Measurements from ENCODE around the gene AKNA.
A peak's percentile ranks its signal among the peaks of the same experiment; 100 is the strongest.

The AKNA gene

DNA sequence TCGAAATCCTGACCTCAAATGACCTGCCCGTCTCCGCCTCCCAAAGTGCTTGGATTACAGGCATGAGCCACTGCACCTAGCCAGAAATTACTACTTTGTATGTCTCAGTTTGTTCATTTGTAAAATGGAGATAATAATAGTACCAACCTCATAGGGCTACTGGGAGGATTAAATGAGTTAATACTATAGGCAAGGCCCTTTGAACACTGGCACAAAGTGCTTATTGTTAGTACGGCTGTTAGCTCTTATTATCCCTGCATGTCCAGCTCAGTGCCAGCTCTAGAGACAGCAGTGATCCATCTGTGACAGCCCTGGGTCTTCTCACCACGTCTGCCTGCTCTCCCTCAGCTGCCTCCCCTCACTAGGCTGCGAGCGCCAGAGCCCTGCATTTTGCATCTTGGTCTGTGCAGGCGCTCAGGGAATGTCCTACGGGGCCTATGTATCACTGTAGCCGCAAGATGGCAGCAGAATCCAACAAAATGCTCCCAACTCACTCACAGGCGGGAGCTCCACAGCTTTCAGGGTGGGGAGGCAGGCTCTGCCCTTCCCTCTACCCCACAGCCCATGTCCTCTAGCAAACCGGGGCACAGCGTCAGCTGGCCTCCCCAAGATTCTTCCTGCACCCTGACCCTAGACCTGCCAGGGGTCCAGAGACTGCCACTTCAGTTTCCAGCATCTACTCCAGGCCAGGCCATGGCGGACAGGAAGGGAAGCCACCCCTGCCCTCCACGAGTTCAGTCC is 17.7 kb upstream of the AKNA start:
- Histone ChIP-seq H3K27me3 (ENCODE audit: insufficient read depth, low read length) (no peaks in the 10 kb centered on the region), H3K27ac (ENCODE audit: low read depth, low read length) (no peak overlapping the region), H3K79me2 (ENCODE audit: control insufficient read depth, insufficient read depth, low read length, unreplicated experiment) (no peaks in the 10 kb centered on the region), H3K4me1 (ENCODE audit: control insufficient read depth, insufficient read depth, low read length, unreplicated experiment) (no peaks in the 10 kb centered on the region), H2AFZ (ENCODE audit: low read length, unreplicated experiment) (no peak overlapping the region), H3K4me3 (ENCODE audit: low read depth, low read length) (no peak overlapping the region), H3K36me3 (ENCODE audit: insufficient read depth, low read length) (no peaks in the 10 kb centered on the region)

DNA sequence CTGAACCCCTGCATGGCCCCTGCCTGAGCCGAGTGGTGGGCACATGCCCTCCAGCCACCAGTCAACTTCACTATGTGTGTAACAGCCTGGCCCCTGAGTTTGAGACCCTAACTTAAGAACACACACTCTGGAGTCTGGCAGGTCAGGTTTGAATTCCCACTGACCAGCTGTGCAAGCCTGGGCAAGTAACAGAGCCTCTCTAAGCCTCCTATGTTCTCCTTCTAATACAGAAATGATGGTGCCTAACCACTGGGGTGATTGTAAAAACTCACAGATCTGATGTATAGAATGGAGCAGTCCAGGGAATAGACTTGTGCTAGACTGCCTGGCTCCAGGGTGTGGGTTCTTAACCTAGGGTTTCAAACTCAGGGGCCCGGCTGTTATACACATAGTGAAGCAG is 16.7 kb upstream of the AKNA start:
- no peaks in the 10 kb centered on the region for H3K4me1 ChIP-seq (ENCODE audit: control insufficient read depth, insufficient read depth, low read length, unreplicated experiment)
- H3K27ac ChIP-seq (ENCODE audit: low read depth, low read length) = no peak overlapping the region
- H3K4me3 ChIP-seq (ENCODE audit: low read depth, low read length) = no peak overlapping the region
- no peaks in the 10 kb centered on the region for H3K79me2 ChIP-seq (ENCODE audit: control insufficient read depth, insufficient read depth, low read length, unreplicated experiment)
- H3K27me3 ChIP-seq (ENCODE audit: insufficient read depth, low read length) = no peaks in the 10 kb centered on the region
- H3K36me3 ChIP-seq (ENCODE audit: insufficient read depth, low read length) = no peaks in the 10 kb centered on the region
- no peak overlapping the region for H2AFZ ChIP-seq (ENCODE audit: low read length, unreplicated experiment)

DNA sequence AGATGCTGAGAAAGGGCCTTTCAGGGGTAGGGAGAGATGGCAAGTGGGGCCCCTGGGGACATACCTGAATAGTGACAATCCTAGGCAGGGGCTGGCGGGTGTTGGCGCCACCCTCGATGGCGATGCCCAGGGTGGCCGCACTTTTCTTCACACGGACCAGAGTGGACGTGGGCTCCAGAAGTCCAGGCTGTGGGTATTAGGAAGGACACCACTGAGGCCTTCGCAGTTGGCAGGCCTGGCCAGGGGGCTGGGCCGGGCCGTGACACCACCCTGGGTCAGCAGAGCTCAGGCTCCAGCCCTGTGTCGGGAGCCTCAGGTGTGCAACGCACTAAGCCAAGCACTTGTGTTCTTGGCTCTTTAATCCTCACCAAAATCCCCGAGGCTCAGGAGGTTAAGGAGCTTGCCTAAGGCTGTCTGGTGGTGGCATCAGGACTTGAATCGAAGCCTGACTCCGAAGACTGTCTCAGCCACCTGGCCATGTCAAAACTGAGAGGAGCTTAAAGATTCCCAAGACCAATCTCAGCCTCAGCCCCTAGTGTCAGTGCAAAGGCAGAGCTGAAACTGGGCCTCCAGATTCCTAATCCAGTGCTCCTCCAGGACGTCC is 15.5 kb upstream of the AKNA start:
- Histone ChIP-seq H3K4me3 (ENCODE audit: low read depth, low read length) (no peak overlapping the region), H3K27me3 (ENCODE audit: insufficient read depth, low read length) (no peaks in the 10 kb centered on the region), H3K36me3 (ENCODE audit: insufficient read depth, low read length) (no peaks in the 10 kb centered on the region), H3K27ac (ENCODE audit: low read depth, low read length) (no peak overlapping the region), H3K4me1 (ENCODE audit: control insufficient read depth, insufficient read depth, low read length, unreplicated experiment) (no peaks in the 10 kb centered on the region), H3K79me2 (ENCODE audit: control insufficient read depth, insufficient read depth, low read length, unreplicated experiment) (no peaks in the 10 kb centered on the region), H2AFZ (ENCODE audit: low read length, unreplicated experiment) (no peak overlapping the region)

DNA sequence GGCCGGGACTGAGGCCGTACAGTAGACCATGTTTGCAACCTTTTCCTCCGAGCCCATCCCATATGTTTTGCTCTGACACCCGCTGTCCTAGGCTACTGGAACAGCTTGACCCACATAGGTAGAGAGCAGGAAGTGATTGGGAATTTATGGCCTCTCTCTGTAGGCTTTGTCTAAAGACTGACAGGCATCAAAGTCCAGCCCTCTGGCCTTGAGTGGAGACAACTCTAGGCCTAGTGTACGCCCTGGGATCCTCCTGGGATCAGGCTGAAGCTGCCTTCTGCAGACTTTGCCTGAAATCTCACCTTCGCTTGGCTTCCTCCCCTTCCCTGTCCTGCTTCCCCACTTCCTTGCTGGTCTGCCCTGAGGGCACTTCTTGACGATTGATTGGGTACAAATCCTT is 13.6 kb upstream of the AKNA start:
- no peaks in the 10 kb centered on the region for H3K4me1 ChIP-seq (ENCODE audit: control insufficient read depth, insufficient read depth, low read length, unreplicated experiment)
- no peak overlapping the region for H3K27ac ChIP-seq (ENCODE audit: low read depth, low read length)

DNA sequence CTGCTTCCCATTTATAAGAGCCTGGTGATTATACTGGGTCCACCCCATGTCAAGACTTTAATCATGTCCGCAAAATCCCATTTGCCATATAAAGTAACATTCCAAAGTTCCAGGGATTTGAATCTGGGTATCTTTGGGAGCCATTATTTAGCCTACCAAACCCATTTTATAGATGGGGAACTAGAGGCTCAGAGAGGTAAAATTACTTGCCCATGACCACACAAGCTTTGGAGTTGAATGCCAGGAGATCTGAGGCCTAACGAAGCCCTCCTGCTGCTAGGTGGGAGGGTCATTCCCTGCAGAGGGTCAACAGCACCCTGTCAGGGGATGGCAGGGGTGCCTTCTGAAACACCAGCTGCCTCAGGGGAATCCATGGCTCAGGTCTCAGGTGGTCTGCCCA is 13.0 kb upstream of the AKNA start:
- Histone ChIP-seq H3K36me3 (ENCODE audit: insufficient read depth, low read length) (no peaks in the 10 kb centered on the region), H3K27me3 (ENCODE audit: insufficient read depth, low read length) (no peaks in the 10 kb centered on the region), H3K27ac (ENCODE audit: low read depth, low read length) (no peak overlapping the region), H2AFZ (ENCODE audit: low read length, unreplicated experiment) (no peak overlapping the region), H3K79me2 (ENCODE audit: control insufficient read depth, insufficient read depth, low read length, unreplicated experiment) (no peaks in the 10 kb centered on the region), H3K4me1 (ENCODE audit: control insufficient read depth, insufficient read depth, low read length, unreplicated experiment) (no peaks in the 10 kb centered on the region), H3K4me3 (ENCODE audit: low read depth, low read length) (no peak overlapping the region)

More for the DNA sequence above, 13.6 kb upstream of the AKNA start:
- no peaks in the 10 kb centered on the region for H3K79me2 ChIP-seq (ENCODE audit: control insufficient read depth, insufficient read depth, low read length, unreplicated experiment)
- no peaks in the 10 kb centered on the region for H3K36me3 ChIP-seq (ENCODE audit: insufficient read depth, low read length)
- no peaks in the 10 kb centered on the region for H3K27me3 ChIP-seq (ENCODE audit: insufficient read depth, low read length)
- no peak overlapping the region for H2AFZ ChIP-seq (ENCODE audit: low read length, unreplicated experiment)
- no peak overlapping the region for H3K4me3 ChIP-seq (ENCODE audit: low read depth, low read length)

DNA sequence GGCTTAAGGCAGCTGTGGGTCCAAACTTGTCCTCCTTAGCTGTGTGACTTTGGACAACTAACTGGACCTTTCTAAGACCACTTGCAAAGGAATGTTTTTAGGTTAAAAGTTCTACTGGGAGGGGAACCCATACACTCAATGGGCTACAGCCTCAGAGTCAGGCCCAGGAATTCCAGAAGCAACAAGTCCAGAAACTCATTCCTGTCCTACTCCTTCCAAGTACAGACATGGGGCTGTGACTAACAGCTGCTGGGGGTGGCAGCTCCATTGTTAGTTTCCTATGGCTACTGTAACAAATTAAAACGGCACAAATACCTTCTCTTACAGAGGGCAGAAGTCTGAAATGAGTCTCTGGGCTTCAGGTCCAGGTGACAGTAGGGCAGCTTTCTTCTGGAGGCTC is 12.4 kb upstream of the AKNA start:
- Histone ChIP-seq H3K27me3 (ENCODE audit: insufficient read depth, low read length) (no peaks in the 10 kb centered on the region), H2AFZ (ENCODE audit: low read length, unreplicated experiment) (no peak overlapping the region), H3K27ac (ENCODE audit: low read depth, low read length) (no peak overlapping the region), H3K36me3 (ENCODE audit: insufficient read depth, low read length) (no peaks in the 10 kb centered on the region), H3K4me3 (ENCODE audit: low read depth, low read length) (no peak overlapping the region), H3K4me1 (ENCODE audit: control insufficient read depth, insufficient read depth, low read length, unreplicated experiment) (no peaks in the 10 kb centered on the region), H3K79me2 (ENCODE audit: control insufficient read depth, insufficient read depth, low read length, unreplicated experiment) (no peaks in the 10 kb centered on the region)

DNA sequence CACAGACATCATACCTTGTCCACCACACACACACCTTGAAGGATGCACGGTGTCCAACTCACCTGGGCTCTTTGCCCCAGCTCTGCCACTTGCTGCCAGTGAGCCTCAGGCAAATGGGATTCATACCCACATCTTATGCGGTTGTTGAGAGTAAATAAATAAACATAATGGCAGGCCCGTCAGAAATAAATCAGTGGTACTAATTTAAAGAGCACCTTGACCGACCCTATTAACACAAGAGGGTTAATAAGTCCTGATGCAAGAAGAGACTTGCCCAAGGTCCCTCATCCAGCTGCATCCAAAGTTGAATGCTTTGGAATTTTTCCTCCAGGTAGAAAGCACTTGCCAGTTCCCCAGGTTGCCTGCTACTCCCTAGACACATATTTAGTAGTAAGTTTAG is 11.6 kb upstream of the AKNA start:
- H3K36me3 ChIP-seq (ENCODE audit: insufficient read depth, low read length) = no peaks in the 10 kb centered on the region
- H3K4me1 ChIP-seq (ENCODE audit: control insufficient read depth, insufficient read depth, low read length, unreplicated experiment) = no peaks in the 10 kb centered on the region
- H3K79me2 ChIP-seq (ENCODE audit: control insufficient read depth, insufficient read depth, low read length, unreplicated experiment) = no peaks in the 10 kb centered on the region
- no peaks in the 10 kb centered on the region for H3K27me3 ChIP-seq (ENCODE audit: insufficient read depth, low read length)
- no peak overlapping the region for H3K4me3 ChIP-seq (ENCODE audit: low read depth, low read length)
- H2AFZ ChIP-seq (ENCODE audit: low read length, unreplicated experiment) = no peak overlapping the region
- no peak overlapping the region for H3K27ac ChIP-seq (ENCODE audit: low read depth, low read length)

DNA sequence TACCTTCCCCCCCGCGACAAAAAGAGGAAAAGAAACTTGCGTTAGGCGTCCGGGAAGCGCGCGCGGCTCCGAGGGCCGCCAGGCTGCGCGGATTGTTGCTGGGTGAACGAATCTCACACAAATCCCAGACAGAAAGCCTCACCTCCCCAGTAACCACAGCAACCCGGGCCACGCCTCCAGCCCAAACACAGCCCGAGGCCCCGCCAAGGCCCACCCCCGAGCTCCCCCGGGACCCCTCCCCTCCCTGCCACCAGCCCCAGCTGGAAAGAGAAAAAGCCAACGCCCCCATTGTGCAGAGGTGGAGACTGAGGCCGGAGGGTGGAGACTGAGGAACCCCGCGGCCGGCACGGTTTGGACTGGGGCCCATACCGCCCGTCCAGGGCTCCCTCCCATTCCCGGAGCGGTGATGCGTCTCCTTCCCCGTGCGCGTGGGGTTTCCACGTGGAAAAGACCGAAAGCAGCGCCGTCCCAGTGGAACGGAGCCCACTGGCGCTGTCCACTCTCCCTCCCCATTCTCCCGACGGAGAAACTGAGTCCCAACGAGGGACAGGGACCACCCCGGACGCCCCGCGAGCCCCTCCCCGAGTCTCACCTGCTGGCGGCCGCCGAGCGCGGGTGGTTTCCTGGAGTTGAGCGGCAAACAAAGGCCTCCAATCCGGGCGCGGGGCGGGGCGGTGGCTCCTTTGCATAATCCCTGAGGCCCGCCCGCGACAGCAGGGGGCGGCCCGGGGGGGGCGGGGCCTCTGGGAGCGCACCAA is 10.2 kb upstream of the AKNA start:
- no peaks in the 10 kb centered on the region for H3K36me3 ChIP-seq (ENCODE audit: insufficient read depth, low read length)
- no peaks in the 10 kb centered on the region for H3K4me1 ChIP-seq (ENCODE audit: control insufficient read depth, insufficient read depth, low read length, unreplicated experiment)
- H3K4me3 ChIP-seq (ENCODE audit: low read depth, low read length) = peak overlapping the region; percentile 90
- H3K27ac ChIP-seq (ENCODE audit: low read depth, low read length) = no peak overlapping the region
- H3K27me3 ChIP-seq (ENCODE audit: insufficient read depth, low read length) = no peaks in the 10 kb centered on the region
- H3K79me2 ChIP-seq (ENCODE audit: control insufficient read depth, insufficient read depth, low read length, unreplicated experiment) = no peaks in the 10 kb centered on the region
- H2AFZ ChIP-seq (ENCODE audit: low read length, unreplicated experiment) = peak overlapping the region; percentile 64

DNA sequence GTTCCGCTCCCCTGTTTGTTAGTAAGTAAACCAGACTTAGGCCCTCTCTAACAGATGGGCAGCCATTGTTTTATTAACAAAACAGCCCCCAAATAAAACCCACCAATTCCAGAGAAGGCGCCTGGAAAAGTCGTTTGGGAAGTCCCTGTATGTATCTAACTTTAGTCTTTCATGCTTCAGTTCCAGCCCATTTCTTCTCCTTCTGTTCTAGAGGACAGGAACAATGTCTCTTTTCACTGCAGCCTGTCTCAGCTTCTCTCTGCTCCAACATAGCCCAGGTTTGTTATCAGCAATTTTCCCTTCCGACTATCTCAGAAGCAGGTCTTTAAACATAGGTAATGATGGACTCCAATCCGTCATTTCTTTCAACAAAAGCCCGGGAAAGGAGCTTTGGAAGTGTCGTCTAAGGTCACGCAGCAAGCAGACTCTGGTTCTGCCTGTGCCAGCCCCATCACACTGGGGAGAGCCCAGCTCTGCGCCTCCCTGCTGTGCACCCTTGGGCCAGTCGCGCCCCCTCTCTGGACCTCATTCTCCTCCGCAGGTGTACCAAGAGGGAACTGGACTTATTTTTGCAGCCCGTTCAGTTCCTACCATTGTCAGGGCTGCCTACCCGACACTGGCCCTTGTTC is 9.6 kb upstream of the AKNA start:
- Histone ChIP-seq H3K27me3 (ENCODE audit: insufficient read depth, low read length) (no peaks in the 10 kb centered on the region), H3K4me3 (ENCODE audit: low read depth, low read length) (peak overlapping the region; percentile 90), H3K27ac (ENCODE audit: low read depth, low read length) (no peak overlapping the region), H3K4me1 (ENCODE audit: control insufficient read depth, insufficient read depth, low read length, unreplicated experiment) (no peaks in the 10 kb centered on the region), H2AFZ (ENCODE audit: low read length, unreplicated experiment) (no peak overlapping the region), H3K79me2 (ENCODE audit: control insufficient read depth, insufficient read depth, low read length, unreplicated experiment) (no peaks in the 10 kb centered on the region), H3K36me3 (ENCODE audit: insufficient read depth, low read length) (no peaks in the 10 kb centered on the region)

DNA sequence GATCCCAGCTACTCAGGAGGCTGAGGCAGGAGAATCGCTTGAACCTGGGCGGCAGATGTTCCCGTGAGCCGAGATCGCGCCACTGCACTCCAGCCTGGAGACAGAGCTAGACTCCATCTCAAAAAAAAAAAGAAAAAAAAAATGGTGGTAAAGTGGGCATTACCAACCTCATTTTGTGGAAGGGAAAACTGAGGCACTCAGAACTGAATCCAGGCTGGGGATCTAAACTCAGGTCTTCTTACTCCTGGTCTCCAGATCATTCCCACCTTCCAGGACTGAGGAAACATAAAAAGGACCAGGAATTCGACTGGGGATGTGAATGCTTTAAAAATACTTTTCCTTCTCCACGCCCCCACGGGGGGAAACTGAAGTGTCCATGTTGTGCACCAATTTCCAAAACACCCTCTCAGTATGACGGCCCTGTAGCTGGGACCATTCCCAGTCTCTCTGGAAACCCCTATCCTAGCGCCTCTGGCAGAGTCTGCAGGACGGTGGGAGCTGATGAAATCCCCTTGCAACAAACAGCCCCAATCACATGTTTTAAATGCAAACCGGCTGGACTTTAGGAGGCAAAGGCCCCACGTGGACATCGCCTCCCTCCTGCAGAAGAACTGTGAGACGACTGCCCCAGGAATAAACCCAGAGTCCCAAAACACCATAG is 8.9 kb upstream of the AKNA start:
- H3K4me3 ChIP-seq (ENCODE audit: low read depth, low read length) = peak overlapping the region; percentile 90; the same call in 1 of the 2 replicates
- no peaks in the 10 kb centered on the region for H3K79me2 ChIP-seq (ENCODE audit: control insufficient read depth, insufficient read depth, low read length, unreplicated experiment)
- no peaks in the 10 kb centered on the region for H3K27me3 ChIP-seq (ENCODE audit: insufficient read depth, low read length)
- H3K4me1 ChIP-seq (ENCODE audit: control insufficient read depth, insufficient read depth, low read length, unreplicated experiment) = no peaks in the 10 kb centered on the region
- no peak overlapping the region for H3K27ac ChIP-seq (ENCODE audit: low read depth, low read length)
- H2AFZ ChIP-seq (ENCODE audit: low read length, unreplicated experiment) = no peak overlapping the region
- no peaks in the 10 kb centered on the region for H3K36me3 ChIP-seq (ENCODE audit: insufficient read depth, low read length)

All from ACC112 (cell line).